Hippocampal formation (tissue), 2 donors: ENCODE measurements around the gene TTC17.
"Not testable (repeated sequence)": the region's sequence is repeated elsewhere in the genome, so short reads cannot be mapped to it uniquely, and the experiment has no call there.

ENCODE experiments used
- DNase-seq, 2 donors: peaks; one replicate each; lab custom pipeline; 2025; lab: John Stamatoyannopoulos, UW

The TTC17 gene, protein sequence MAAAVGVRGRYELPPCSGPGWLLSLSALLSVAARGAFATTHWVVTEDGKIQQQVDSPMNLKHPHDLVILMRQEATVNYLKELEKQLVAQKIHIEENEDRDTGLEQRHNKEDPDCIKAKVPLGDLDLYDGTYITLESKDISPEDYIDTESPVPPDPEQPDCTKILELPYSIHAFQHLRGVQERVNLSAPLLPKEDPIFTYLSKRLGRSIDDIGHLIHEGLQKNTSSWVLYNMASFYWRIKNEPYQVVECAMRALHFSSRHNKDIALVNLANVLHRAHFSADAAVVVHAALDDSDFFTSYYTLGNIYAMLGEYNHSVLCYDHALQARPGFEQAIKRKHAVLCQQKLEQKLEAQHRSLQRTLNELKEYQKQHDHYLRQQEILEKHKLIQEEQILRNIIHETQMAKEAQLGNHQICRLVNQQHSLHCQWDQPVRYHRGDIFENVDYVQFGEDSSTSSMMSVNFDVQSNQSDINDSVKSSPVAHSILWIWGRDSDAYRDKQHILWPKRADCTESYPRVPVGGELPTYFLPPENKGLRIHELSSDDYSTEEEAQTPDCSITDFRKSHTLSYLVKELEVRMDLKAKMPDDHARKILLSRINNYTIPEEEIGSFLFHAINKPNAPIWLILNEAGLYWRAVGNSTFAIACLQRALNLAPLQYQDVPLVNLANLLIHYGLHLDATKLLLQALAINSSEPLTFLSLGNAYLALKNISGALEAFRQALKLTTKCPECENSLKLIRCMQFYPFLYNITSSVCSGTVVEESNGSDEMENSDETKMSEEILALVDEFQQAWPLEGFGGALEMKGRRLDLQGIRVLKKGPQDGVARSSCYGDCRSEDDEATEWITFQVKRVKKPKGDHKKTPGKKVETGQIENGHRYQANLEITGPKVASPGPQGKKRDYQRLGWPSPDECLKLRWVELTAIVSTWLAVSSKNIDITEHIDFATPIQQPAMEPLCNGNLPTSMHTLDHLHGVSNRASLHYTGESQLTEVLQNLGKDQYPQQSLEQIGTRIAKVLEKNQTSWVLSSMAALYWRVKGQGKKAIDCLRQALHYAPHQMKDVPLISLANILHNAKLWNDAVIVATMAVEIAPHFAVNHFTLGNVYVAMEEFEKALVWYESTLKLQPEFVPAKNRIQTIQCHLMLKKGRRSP

DNA sequence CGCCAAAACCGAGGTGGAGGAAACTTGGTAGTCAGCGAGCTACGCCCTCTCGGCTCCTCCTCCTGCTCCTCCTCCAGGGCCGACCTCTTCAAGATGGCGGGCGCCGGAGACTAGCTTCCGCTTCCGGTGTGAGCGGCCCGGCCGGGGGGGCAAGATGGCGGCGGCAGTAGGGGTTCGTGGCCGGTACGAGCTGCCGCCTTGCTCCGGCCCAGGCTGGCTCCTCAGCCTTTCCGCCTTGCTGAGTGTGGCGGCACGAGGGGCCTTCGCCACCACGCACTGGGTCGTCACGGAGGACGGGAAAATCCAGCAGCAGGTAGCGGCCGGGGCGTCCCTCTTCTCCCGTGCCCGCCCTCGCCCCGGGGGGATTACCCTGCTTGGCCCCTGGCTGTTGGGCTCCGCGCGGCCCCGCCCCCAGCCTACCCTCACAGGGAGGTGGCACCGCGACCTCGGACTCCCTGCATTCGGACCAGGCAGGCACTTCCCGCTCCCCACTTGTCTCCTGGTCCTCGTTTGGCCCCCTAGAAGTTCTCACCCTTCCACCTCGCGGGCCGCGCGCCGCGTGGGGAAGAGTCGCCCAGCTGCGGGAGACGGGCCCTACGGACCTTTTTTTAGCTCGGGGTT lies at the start of gene TTC17:
TSS of gene TTC17 (plus strand) at position 120 of the 621 bp plus-strand sequence. CDS start at position 155, 35 bp downstream.
- peak; percentile 91 to 94 for DNase-seq

DNA sequence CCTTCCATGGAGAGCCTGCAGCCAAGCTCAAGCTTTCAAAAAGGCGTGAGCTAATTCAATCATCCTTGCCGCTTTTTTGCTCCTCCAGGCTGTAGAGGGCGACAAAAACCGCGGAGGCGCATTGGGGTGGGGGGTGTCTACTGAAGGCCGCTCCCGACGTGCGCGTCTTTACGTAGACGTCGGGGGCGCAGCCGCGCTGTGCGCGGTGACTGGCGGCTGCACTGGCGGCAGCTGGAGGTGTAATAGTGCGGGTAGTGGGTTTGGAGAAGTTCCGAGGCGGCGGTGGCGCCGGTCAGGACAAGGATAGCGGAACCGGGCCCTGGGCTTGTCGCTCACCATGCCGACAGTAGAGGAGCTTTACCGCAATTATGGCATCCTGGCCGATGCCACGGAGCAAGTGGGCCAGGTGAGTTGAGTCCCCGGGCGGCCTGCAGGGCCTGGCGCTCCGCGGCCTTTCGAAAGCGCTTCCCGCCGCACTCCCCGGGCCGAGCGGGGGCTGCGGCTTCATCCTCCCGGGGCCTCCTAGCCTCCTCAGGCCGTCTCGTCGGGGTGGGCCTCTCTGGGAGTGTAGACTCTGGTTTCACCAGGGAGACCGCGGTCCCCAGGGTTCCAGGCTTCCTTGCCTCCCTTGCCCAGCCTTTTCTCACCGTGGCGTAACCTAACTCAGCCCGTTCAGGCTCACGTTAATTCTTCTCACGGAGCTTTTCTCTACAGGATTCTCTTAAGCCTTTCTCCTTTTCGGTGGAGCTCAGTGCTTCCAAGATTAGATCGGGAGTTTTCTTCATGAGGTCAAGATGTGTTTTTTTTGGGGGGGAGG lies 46.7 kb upstream of the TTC17 start, which contains the start of gene API5:
TSS of gene API5 (plus strand) at position 206 of the 817 bp plus-strand sequence. CDS start at position 338, 132 bp downstream.
- peak; percentile 86 to 92 for DNase-seq

DNA sequence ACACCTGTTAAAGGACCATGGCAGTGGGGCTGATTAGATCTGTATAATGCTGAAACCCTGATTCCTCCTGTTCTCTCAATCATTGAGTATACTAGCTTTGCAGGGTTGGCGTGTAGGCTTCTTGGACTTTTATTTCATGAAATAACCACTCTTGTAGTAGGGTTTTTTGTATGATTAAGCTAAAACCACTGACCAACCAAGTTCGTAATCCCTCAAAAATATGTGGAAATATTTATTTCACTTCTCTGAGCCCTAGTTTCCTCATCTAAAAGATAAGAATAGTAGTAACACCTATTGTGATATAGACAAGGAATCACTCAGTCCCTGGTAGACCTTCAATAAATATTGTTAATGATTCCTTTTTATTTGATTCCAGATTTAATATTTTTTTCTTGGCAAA lies 42.8 kb upstream of the TTC17 start:
- DNase-seq, result no peak

DNA sequence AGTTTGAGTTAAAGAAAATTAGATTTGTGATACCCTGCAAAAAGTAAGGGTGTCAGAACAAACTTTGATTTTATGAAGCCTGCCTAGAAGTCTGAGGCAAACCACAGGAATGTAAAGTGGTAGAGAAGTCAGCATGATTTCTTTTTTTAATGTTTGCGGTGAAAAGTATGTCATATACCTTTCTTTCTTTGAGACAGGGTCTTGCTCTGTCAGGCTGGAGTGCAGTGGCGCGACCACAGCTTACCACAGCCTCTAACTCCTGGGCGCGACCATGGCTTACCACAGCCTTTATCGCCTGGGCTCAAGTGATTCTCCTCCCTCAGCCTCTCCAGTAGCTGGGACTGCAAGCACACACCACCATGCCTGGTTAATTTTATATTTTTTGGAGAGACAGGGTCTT lies 42.3 kb upstream of the TTC17 start:
- no peak for DNase-seq

DNA sequence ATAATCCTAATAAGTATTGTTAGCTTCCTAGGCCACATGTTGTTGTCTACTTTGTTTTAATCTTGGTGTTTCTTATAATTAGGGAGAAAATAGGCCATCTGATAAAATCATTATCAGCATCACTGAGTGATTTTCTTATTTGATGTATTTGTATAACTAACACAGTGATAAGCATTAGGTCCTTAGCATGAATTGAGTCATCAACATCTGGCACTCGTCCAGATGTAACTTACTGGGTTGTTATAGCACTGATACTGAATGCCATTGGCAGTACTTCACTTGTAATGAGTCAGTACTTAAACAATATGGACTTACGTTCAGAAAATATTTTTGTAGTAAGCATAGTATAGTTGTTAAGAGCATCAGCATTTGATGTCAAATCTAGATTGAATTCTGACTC lies 30.7 kb upstream of the TTC17 start:
- no peak for DNase-seq

DNA sequence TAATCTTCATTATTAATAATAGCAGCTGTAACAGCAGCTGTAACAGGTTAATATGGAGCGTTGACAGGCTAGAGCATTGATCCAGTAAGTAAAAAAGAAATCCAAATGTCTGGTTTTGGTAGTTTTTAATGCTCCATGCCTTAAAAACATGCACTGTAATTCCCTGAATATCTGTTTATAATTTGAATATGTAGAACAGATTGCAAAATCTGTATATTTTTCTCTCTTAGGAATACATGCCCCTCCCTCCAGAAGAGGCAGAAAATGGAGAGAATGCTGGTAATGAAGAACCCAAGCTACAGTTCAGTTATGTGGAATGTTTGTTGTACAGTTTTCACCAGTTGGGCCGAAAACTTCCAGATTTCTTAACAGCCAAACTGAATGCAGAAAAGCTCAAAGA lies 30.2 kb upstream of the TTC17 start:
- no peak for DNase-seq

DNA sequence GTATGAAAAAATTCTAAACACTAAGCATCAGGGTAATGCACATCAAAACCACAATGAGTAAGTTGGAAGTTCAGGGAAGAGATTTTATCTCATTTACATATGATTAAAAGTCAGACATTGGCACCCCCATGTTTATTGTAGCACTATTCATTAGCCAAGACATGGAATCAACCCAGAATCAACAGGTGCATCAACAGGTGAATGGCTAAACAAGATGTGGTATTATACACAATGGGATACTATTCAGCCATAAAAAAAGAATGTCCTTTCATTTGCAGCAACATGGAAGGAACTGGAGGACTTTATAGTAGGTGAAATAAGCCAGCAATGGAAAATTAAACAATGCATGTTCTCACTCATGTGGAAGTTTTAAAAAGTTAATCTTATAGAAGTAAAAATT lies 17.6 kb upstream of the TTC17 start:
- DNase-seq, result no peak

DNA sequence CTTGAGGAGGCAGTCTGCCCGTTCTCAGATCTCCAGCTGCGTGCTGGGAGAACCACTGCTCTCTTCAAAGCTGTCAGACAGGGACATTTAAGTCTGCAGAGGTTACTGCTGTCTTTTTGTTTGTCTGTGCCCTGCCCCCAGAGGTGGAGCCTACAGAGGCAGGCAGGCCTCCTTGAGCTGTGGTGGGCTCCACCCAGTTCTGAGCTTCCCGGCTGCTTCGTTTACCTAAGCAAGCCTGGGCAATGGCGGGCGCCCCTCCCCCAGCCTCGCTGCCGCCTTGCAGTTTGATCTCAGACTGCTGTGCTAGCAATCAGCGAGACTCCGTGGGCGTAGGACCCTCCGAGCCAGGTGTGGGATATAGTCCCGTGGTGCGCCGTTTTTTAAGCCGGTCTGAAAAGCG lies 7.3 kb upstream of the TTC17 start:
- DNase-seq, result not testable (repeated sequence)

DNA sequence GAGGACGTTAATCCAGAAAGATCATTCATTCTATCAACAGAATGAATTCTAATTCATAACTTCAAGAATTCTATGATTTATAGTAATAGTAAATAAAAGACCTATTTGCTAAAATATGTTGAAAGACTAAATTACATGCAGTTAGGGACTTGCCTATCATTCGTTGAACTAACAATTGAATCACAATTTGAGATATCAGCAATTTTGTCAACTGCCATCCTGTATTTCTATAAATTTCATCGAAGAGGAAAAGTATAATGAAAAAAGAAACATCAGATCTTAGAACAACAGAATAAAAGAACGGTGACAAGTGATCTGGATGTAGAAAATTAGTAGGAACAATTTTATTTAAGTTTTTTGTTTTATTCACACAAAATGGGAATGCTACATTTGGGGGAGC lies 4.4 kb upstream of the TTC17 start:
- no peak for DNase-seq

DNA sequence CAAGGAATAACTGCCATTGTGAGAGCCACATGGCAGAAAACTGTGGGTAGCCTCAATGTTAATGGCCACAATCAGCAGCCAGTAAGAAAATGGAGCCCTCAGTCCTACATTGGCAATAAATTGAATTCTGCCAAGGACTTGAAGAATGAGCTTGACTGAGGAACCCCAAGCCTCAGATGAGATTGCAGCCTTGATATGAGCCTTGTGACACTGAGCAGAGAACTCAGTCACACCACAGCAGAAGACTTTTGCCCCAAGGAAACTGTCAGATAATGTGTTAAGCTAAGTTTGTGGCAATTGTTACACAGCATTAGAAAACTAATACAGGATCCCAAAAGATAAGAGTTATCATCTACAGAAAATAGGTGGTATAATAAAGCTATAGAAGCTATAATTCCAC lies 2.4 kb upstream of the TTC17 start:
- DNase-seq, result no peak

DNA sequence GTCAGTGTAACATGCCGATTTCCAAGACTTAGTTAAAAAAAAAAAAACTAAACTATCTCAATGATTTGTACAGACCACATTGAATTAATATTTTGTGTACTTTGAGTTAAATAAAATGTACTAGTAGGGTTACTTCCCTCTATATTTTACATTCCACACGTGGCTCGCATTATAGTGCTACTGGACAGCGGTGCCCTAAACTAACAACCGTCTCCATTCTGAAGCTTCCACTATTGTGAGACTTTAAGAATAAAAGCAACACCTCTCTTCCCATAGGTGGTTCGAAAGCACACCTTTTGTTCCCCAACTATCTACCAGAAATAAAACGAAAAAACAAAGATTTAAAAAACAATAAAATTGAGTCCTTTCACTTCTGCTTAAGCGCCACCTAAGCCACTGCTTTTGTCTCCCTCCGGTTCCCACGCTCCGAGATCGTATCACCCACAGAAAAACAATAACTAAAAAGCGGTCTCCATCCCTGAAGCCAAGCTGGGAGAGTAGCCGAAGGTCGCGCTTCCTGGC lies 380 bp upstream of the TTC17 start:
- no peak for DNase-seq

DNA sequence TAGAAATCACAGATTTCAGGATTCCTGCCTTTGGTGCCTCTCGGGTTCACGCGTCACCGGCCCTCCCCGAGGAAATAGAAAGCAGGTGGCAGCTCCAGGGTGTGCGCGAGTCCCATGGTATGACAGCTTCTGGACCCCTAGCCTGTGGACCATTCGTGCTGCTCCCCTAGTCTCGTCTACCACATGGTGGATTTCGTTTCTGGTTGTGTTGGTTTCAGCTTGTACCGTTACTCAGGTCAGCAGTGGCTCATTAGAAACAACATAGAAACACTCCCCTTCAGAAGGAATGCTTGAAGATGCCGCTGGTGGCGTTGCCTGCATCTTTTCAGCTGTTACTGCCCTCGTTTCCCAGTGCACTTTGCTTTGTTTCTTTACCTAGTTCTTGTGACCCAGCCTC lies 700 bp downstream of the TTC17 start:
- no peak for DNase-seq

DNA sequence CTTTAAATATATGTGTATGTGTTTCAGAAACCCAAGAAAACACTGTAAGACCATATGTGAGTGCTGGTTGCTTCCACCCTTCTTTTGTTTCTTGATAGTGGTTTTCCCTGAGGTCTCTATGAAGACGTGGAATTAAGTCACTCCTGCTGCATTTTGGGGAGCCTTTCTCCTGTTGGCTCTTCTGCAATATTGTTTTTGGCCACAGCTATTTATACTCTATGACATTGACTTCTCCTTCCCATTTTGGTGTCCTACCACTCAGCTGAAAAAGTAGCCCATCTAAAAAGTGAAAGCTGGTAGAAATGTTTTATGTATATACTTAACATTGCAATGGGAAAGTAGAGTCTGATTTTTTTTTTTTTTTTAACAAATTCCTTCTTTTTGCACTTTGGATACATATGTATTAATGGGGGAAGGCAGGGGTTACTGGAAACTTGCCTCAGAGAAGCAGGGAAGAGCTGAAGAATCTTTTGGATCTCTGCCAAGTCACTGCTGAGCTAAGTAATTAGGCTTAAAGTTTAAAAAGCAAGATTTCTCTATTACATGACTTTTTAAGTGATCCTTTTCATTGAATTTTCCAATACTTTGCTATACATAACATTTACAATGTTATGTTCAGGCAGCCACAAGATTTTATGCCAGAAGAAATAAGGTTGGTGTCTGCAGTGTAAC lies 1.8 kb downstream of the TTC17 start:
- no peak for DNase-seq

DNA sequence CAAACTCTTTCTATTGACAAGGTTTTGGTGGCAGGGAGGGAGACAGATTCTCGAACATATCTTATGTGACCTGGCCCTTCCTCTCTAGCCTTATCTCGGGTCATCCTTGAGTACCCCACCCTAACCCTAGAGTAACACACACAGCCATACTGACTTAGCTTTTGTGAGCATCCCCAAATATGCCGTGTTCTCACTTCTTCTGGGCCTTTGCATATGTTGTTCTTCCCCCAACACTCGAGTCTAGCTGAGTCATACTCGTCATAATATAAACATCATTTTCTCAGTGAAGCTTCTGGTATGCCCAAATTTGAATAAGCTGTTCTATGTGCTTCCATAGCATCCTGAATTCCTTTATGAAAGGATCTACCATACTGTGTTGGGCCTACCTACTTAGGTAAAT lies 8.0 kb downstream of the TTC17 start:
- DNase-seq, result no peak

DNA sequence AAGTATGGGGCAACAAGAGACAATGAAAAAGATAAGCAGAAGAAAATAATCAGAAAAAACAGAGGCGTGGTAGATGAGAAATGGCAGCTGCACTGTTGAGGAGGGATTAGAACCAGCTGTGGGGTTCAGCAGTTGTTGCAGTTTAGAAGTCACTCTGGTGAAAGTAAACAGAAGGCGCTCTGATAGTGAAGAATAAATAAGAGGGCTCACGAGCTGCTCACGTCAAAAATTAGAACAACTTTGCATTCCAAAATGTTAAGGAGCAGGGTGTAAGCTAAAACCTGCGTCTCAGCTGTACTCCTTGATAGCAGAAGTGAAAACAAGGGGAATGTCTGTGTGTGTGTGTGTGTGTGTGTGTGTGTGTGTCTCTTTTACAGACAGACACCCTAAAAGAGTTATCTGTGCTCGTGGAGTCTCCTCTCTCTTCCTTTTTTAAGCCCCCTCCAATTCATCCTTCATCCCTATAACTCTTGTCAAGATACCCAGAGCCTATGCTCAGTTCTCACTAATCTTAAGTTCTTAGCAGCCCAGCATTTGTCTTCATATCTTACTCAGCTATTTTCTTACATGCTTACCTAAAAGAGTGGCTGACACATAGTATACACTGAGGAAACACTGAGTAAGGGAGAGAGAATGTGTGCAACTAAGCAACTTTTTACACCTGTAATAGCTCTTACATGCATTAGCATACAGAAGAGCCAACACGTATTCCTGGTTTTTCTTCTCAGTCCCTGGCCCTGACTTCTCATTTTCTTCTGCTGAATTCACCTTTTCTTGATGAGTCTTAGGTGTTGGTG lies 8.9 kb downstream of the TTC17 start:
- no peak for DNase-seq

DNA sequence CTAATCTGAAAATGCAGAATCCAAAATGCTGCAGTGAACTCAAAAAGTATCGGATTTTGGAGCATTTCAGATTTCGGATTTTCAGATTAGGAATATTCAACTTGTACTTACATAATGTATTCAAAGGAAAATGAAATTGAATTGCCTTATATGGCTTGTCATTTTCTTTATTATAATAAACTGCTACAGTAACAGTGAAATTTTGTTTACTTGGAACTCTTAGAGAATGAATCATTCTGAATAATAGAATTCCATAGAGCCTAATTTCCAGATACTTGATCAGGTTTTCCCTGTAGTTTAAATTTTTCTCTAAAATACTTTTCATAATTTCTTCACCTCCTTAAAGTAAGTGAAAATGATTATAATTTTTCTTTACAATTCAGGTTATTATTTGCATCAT lies 17.3 kb downstream of the TTC17 start:
- no peak for DNase-seq

DNA sequence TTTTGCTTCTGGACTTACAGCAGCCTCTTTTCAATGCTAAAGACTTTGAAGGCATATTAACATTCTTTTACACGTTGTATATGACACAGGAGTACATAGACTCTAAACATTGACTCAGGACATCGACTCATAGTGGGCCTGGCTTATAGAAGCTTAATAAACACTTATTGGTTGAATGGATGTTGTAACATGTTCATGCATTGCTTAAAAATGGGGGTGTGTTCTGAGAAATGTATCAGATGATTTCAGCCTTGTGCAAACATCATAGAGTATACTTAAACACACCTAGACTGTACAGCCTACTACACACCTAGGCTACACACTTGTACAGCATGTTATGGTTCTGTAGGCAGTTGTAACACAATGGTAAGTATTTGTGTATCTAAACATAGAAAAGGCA lies 17.9 kb downstream of the TTC17 start:
- DNase-seq, result no peak

DNA sequence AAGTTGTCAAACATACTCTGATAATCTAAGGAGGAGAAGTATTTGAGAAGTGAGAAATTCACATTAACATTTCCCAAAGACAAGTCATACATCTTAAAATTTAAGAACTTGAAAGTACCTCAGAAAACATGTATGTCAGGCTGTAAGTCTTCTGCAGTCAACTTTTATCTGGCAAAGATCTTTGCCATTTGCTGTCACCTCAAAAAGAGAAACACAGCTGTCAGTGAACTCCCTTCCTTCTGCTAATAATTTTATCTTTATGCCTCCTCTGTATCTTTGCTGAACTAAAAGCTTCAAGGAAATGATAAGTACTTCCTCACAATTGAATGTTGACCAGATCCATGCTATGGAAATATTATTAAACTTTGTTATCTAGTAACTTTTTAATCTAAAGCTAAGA lies 18.7 kb downstream of the TTC17 start:
- DNase-seq, result no peak

DNA sequence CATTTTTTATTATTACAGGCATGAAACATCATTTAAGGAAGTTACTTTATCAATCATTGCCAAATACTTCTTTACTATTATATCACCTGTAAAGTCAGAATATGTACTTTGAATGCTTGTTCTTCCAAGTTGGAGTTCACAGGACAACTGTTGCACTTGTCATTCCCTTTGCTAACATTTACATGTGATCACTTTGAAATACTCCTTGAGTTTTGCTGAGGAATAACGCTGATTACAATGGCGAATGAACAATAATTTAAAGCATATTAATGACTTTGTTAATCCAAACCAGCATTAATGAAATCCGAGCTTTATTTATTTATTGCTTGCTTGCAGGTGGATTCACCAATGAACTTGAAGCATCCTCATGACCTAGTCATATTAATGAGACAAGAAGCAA lies 20.2 kb downstream of the TTC17 start:
- no peak for DNase-seq
